Measurements from ENCODE around the gene RPN2. TPM values are rescaled to one million over a fixed set of nuclear protein-coding genes. Genes with fewer than 3 reads are reported as not detected.

RPN2 gene
- total RNA-seq, 1 experiment from 2014 or later = 220 TPM

- BruUV-seq (replicated peaks) = no TSS peak
- TF ChIP-seq CTCF (IDR thresholded peaks at IDR 0.05 in 2 of 3, conservative IDR thresholded peaks at IDR 0.05 in 1 of 3; ENCODE audit: borderline replicate concordance in 1 of 3, insufficient read depth in 1 of 3, low read depth in 2 of 3, low read length in 2 of 3) (no peak), ELF1 (IDR thresholded peaks at IDR 0.05; ENCODE audit: borderline replicate concordance, low read depth) (no peak), YY1 (IDR thresholded peaks at IDR 0.05; ENCODE audit: extremely low read depth, insufficient replicate concordance, low read depth, low read length) (no peak), SIN3A (IDR thresholded peaks at IDR 0.05; ENCODE audit: low read depth) (no peak), CEBPB (IDR thresholded peaks at IDR 0.05; ENCODE audit: low read depth) (no peak), ZFX (IDR thresholded peaks at IDR 0.05) (no peak), POLR2AphosphoS5 (IDR thresholded peaks at IDR 0.05; ENCODE audit: low read depth, low read length) (no peak), CBX3 (IDR thresholded peaks at IDR 0.05; ENCODE audit: low read depth) (no peak), ZNF274 (IDR thresholded peaks at IDR 0.05; ENCODE audit: low read depth, low read length) (no peak)
- H3K36me3 ChIP-seq (ENCODE audit: control insufficient read depth in 1 of 2, insufficient read depth in 2 of 2, low read length in 2 of 2) = no peaks in the 10 kb centered on the region
- no peak overlapping the region for H3K4me2 ChIP-seq (ENCODE audit: low read length)
- POLR2A ChIA-PET = interaction anchor here (1.3 to 1.4 kb wide), 2 partner anchors 10 to 94 kb away, joined by 3 read pairs; no protein-coding TSS in a partner anchor
- H3K27ac ChIP-seq (ENCODE audit: low read depth, low read length) = no peak overlapping the region
- no peak overlapping the region for H2AFZ ChIP-seq (ENCODE audit: low read depth, low read length, poor library complexity, severe bottlenecking)
- no peak overlapping the region for H3K4me3 ChIP-seq (replicated peaks in 1 of 2; ENCODE audit: low read depth in 1 of 2, low read length in 2 of 2)
- RAD21 ChIA-PET (ENCODE audit: low non-redundant PET in 1 of 2, low total read pairs in 2 of 2, uncharacterized antibody in 2 of 2, unreplicated experiment in 2 of 2) = no interaction called here
- ATAC-seq (no peak), DNase-seq (ENCODE audit: low read depth, low spot score) (no peak)
- intact Hi-C loops (cut with micrococcal nuclease) = no loop called here
- CTCF ChIA-PET = no interaction called here
- no peaks in the 10 kb centered on the region for H3K27me3 ChIP-seq (ENCODE audit: insufficient read depth, low read length)
- H4K20me1 ChIP-seq (ENCODE audit: insufficient read depth) = no peaks in the 10 kb centered on the region
- H3K79me2 ChIP-seq (ENCODE audit: insufficient read depth, low read length) = peaks cover 1% of the 10 kb centered on the region; the same call in 1 of the 2 replicates
- peaks cover 3 to 11% of the 10 kb centered on the region in 2 experiments; a peak in 3 of 4 replicates for H3K4me1 ChIP-seq (ENCODE audit: control insufficient read depth in 1 of 2, insufficient read depth in 2 of 2, low read length in 2 of 2)
- H3K9me3 ChIP-seq (ENCODE audit: control insufficient read depth in 1 of 2, insufficient read depth in 1 of 2, low read depth in 1 of 2, low read length in 2 of 2) = no peaks in the 10 kb centered on the region
- no peaks in the 10 kb centered on the region for H3K9me2 ChIP-seq (ENCODE audit: insufficient read depth)
- H3K9ac ChIP-seq (ENCODE audit: low read length) = no peak overlapping the region
Observed at GRCh38 chr20:37284691-37285161, 105.6 kb downstream of the RPN2 start.

All from HCT116 (cell line).